Neural cell (in vitro differentiated cells): ENCODE measurements around the gene LCE2D. TPM values are rescaled to one million over a fixed set of nuclear protein-coding genes. Genes with fewer than 3 reads are reported as not detected.

ENCODE experiments used
- H2AFZ ChIP-seq: fragments of 200-600, 300-800 bp; sonication (generic), shearing (Covaris generic); 2 replicates; pipeline ENCODE4 v1.6.0; 2014; ENCODE audit warnings: low read depth, mild to moderate bottlenecking, antibody characterized with exemption, low read length, moderate library complexity
- H3F3A ChIP-seq: fragments of 200-600 bp; shearing (Covaris generic); 2 replicates; pipeline ENCODE4 v1.6.1; 2016; ENCODE audit warnings: mild to moderate bottlenecking, moderate library complexity, mixed read lengths, antibody characterized with exemption, low read length; ENCODE audit not compliant: insufficient read depth, poor library complexity, severe bottlenecking
- H3K27ac ChIP-seq: fragments of 200-600, 300-800 bp; sonication (generic), shearing (Covaris generic); 2 replicates; pipeline ENCODE4 v1.5.1; 2014; ENCODE audit warnings: mild to moderate bottlenecking, low read length, moderate library complexity
- H3K27me3 ChIP-seq: fragments of 300-800, 200-600 bp; sonication (generic), shearing (Covaris generic); 2 replicates; pipeline ENCODE4 v1.6.0; 2014; ENCODE audit warnings: mild to moderate bottlenecking, low read depth, low read length, moderate library complexity; ENCODE audit not compliant: insufficient read depth
- H3K36me3 ChIP-seq: fragments of 300-800, 200-600 bp; sonication (generic), shearing (Covaris generic); 2 replicates; pipeline ENCODE4 v1.5.1; 2014; ENCODE audit warnings: mild to moderate bottlenecking, antibody characterized with exemption, low read length, moderate library complexity; ENCODE audit not compliant: insufficient read depth
- H3K4me2 ChIP-seq: fragments of 300-800, 200-600 bp; sonication (generic), shearing (Covaris generic); 2 replicates; pipeline ENCODE4 v1.6.0; 2014; ENCODE audit warnings: mild to moderate bottlenecking, low read length
- H3K4me3 ChIP-seq: fragments of 300-800, 200-600 bp; sonication (generic), shearing (Covaris generic); 2 replicates; pipeline ENCODE4 v1.5.1; 2014; ENCODE audit warnings: mild to moderate bottlenecking, low read length, moderate library complexity
- H3K79me2 ChIP-seq: fragments of 200-600 bp; shearing (Covaris generic); replicated peaks from 2 replicates; pipeline ENCODE4 v1.6.0; 2014; ENCODE audit warnings: mild to moderate bottlenecking, low read length, moderate library complexity; ENCODE audit not compliant: insufficient read depth
- H3K9ac ChIP-seq: fragments of 300-800, 200-600 bp; sonication (generic), shearing (Covaris generic); 2 replicates; pipeline ENCODE4 v1.6.1; 2016; ENCODE audit warnings: mild to moderate bottlenecking, low read length, mixed read lengths
- H3K9me2 ChIP-seq: fragments of 200-600 bp; shearing (Covaris generic); 2 replicates; pipeline ENCODE4 v1.6.1; 2016; ENCODE audit warnings: mild to moderate bottlenecking, low read length, mixed read lengths; ENCODE audit not compliant: insufficient read depth
- H3K9me3 ChIP-seq: fragments of 200-600, 300-800 bp; sonication (generic), shearing (Covaris generic); 2 replicates; pipeline ENCODE4 v1.6.1; 2016; ENCODE audit warnings: mild to moderate bottlenecking, mixed run types, low read length, moderate library complexity, mixed read lengths
- H4K20me1 ChIP-seq: fragments of 200-600 bp; shearing (Covaris generic); 2 replicates; pipeline ENCODE4 v1.6.1; 2016; ENCODE audit warnings: mild to moderate bottlenecking, mixed run types; ENCODE audit not compliant: insufficient read depth
- CTCF ChIP-seq: fragments of 450-650 bp; IDR thresholded peaks from 2 replicates; pipeline ENCODE4 v1.5.1; 2014; ENCODE audit warnings: antibody characterized with exemption, mild to moderate bottlenecking, moderate library complexity; ENCODE audit not compliant: poor library complexity, severe bottlenecking
- EP300 ChIP-seq: fragments of 450-650 bp; conservative IDR thresholded peaks from 2 replicates; pipeline ENCODE4 v1.6.1; 2014; ENCODE audit warnings: antibody characterized with exemption, mild to moderate bottlenecking, moderate library complexity; ENCODE audit not compliant: poor library complexity, severe bottlenecking
- EZH2 ChIP-seq: fragments of 200-600, 300-800 bp; shearing (Covaris generic), sonication (generic); IDR thresholded peaks from 2 replicates; pipeline ENCODE4 v1.6.1; 2014; ENCODE audit warnings: antibody characterized with exemption, low read length, borderline replicate concordance, mild to moderate bottlenecking; ENCODE audit not compliant: insufficient read depth, poor library complexity, severe bottlenecking
- MXI1 ChIP-seq: fragments of 450-650 bp; conservative IDR thresholded peaks from 2 replicates; pipeline ENCODE4 v1.6.1; 2014; ENCODE audit warnings: antibody characterized with exemption, mild to moderate bottlenecking; ENCODE audit not compliant: poor library complexity, severe bottlenecking
- POLR2AphosphoS5 ChIP-seq: IDR thresholded peaks from 2 replicates; pipeline ENCODE4 v1.6.1; 2012
- RAD21 ChIP-seq: fragments of 450-650 bp; conservative IDR thresholded peaks from 2 replicates; pipeline ENCODE4 v1.6.1; 2014; ENCODE audit warnings: antibody characterized with exemption, mild to moderate bottlenecking, moderate library complexity
- REST ChIP-seq: IDR thresholded peaks from 2 replicates; pipeline ENCODE4 v1.6.1; 2012; ENCODE audit warnings: borderline replicate concordance
- SMC3 ChIP-seq: fragments of 450-650 bp; conservative IDR thresholded peaks from 2 replicates; pipeline ENCODE4 v1.6.1; 2014; ENCODE audit warnings: antibody characterized with exemption, mild to moderate bottlenecking, moderate library complexity; ENCODE audit not compliant: poor library complexity
- TAF1 ChIP-seq: IDR thresholded peaks from 2 replicates; pipeline ENCODE4 v1.6.1; 2012; ENCODE audit warnings: low read depth
- polyA minus RNA-seq: library from RNA; depleted of rRNA, polyadenylated mRNA; stranded (reverse); fragments of >200 nt; gene quantifications from 2 replicates; pipeline ENCODE4 v1.2.3, GENCODE V29; 2014
- polyA plus RNA-seq: library from polyadenylated mRNA; depleted of rRNA; stranded (reverse); fragments of >200 nt; gene quantifications from 2 replicates; pipeline ENCODE4 v1.2.3, GENCODE V29; 2014

Gene LCE2D
- polyA plus RNA-seq (not detected in 2 replicates), polyA minus RNA-seq (not detected in 2 replicates)

- no peak within 1 kb of the TSS for H3K4me2 ChIP-seq
- H2AFZ ChIP-seq: no peak within 1 kb of the TSS
- no peaks in the 10 kb centered on the region for H3K27me3 ChIP-seq
- no peak within 1 kb of the TSS for H3K9ac ChIP-seq
- H3F3A ChIP-seq: no peaks in the 10 kb centered on the region
- H3K27ac ChIP-seq: no peak within 1 kb of the TSS
- no peaks in the 10 kb centered on the region for H4K20me1 ChIP-seq
- peaks cover 5% of the 10 kb centered on the region for H3K9me3 ChIP-seq
- no peaks in the 10 kb centered on the region for H3K79me2 ChIP-seq
- TF ChIP-seq REST (no peak), CTCF (no peak), POLR2AphosphoS5 (no peak), TAF1 (no peak), EP300 (no peak)
- H3K4me3 ChIP-seq: no peak within 1 kb of the TSS
- no peaks in the 10 kb centered on the region for H3K36me3 ChIP-seq
- no peaks in the 10 kb centered on the region for H3K9me2 ChIP-seq
Measured at GRCh38 chr1:152663098-152663497, at the start of gene LCE2D. Gene LCE2D, plus strand, starts transcription at chr1:152663380. Its CDS starts 726 bp downstream, at chr1:152664106.

GRCh38 chr1:152613511-152613910, 49.7 kb upstream of the LCE2D start, which contains the start of gene LCE3B:
Gene LCE3B, plus strand, starts transcription at chr1:152613811. Its CDS starts 0 bp downstream, at chr1:152613811.
- no peaks in the 10 kb centered on the region for H3F3A ChIP-seq
- H3K9ac ChIP-seq: no peak within 1 kb of the TSS
- H3K4me3 ChIP-seq: no peak within 1 kb of the TSS
- no peaks in the 10 kb centered on the region for H4K20me1 ChIP-seq
- no peak within 1 kb of the TSS for H3K27ac ChIP-seq
- no peak within 1 kb of the TSS for H3K4me2 ChIP-seq
- H2AFZ ChIP-seq: no peak within 1 kb of the TSS
- H3K9me3 ChIP-seq: no peaks in the 10 kb centered on the region
- no peaks in the 10 kb centered on the region for H3K79me2 ChIP-seq
- H3K27me3 ChIP-seq: no peaks in the 10 kb centered on the region
- no peak for TF ChIP-seq TAF1
- no peak for TF ChIP-seq REST
- TF ChIP-seq CTCF: no peak
- TF ChIP-seq RAD21: no peak
- TF ChIP-seq EZH2: no peak
- TF ChIP-seq MXI1: no peak
- no peak for TF ChIP-seq SMC3
- no peak for TF ChIP-seq POLR2AphosphoS5
- TF ChIP-seq EP300: no peak
- H3K9me2 ChIP-seq: no peaks in the 10 kb centered on the region
- H3K36me3 ChIP-seq: no peaks in the 10 kb centered on the region
